Neural cell (in vitro differentiated cells): ENCODE data around the gene IGSF10. TPM values are rescaled to one million over a fixed set of nuclear protein-coding genes. Genes with fewer than 3 reads are reported as not detected.

Source experiments
- H2AFZ ChIP-seq: fragments of 200-600, 300-800 bp; sonication (generic), shearing (Covaris generic); 2 replicates; pipeline ENCODE4 v1.6.0; 2014; ENCODE audit warnings: low read depth, mild to moderate bottlenecking, antibody characterized with exemption, low read length, moderate library complexity
- H3F3A ChIP-seq: fragments of 200-600 bp; shearing (Covaris generic); 2 replicates; pipeline ENCODE4 v1.6.1; 2016; ENCODE audit warnings: mild to moderate bottlenecking, moderate library complexity, mixed read lengths, antibody characterized with exemption, low read length; ENCODE audit not compliant: insufficient read depth, poor library complexity, severe bottlenecking
- H3K27ac ChIP-seq: fragments of 200-600, 300-800 bp; sonication (generic), shearing (Covaris generic); 2 replicates; pipeline ENCODE4 v1.5.1; 2014; ENCODE audit warnings: mild to moderate bottlenecking, low read length, moderate library complexity
- H3K27me3 ChIP-seq: fragments of 300-800, 200-600 bp; sonication (generic), shearing (Covaris generic); 2 replicates; pipeline ENCODE4 v1.6.0; 2014; ENCODE audit warnings: mild to moderate bottlenecking, low read depth, low read length, moderate library complexity; ENCODE audit not compliant: insufficient read depth
- H3K36me3 ChIP-seq: fragments of 300-800, 200-600 bp; sonication (generic), shearing (Covaris generic); 2 replicates; pipeline ENCODE4 v1.5.1; 2014; ENCODE audit warnings: mild to moderate bottlenecking, antibody characterized with exemption, low read length, moderate library complexity; ENCODE audit not compliant: insufficient read depth
- H3K4me2 ChIP-seq: fragments of 300-800, 200-600 bp; sonication (generic), shearing (Covaris generic); 2 replicates; pipeline ENCODE4 v1.6.0; 2014; ENCODE audit warnings: mild to moderate bottlenecking, low read length
- H3K4me3 ChIP-seq: fragments of 300-800, 200-600 bp; sonication (generic), shearing (Covaris generic); 2 replicates; pipeline ENCODE4 v1.5.1; 2014; ENCODE audit warnings: mild to moderate bottlenecking, low read length, moderate library complexity
- H3K79me2 ChIP-seq: fragments of 200-600 bp; shearing (Covaris generic); replicated peaks from 2 replicates; pipeline ENCODE4 v1.6.0; 2014; ENCODE audit warnings: mild to moderate bottlenecking, low read length, moderate library complexity; ENCODE audit not compliant: insufficient read depth
- H3K9ac ChIP-seq: fragments of 300-800, 200-600 bp; sonication (generic), shearing (Covaris generic); 2 replicates; pipeline ENCODE4 v1.6.1; 2016; ENCODE audit warnings: mild to moderate bottlenecking, low read length, mixed read lengths
- H3K9me2 ChIP-seq: fragments of 200-600 bp; shearing (Covaris generic); 2 replicates; pipeline ENCODE4 v1.6.1; 2016; ENCODE audit warnings: mild to moderate bottlenecking, low read length, mixed read lengths; ENCODE audit not compliant: insufficient read depth
- H3K9me3 ChIP-seq: fragments of 200-600, 300-800 bp; sonication (generic), shearing (Covaris generic); 2 replicates; pipeline ENCODE4 v1.6.1; 2016; ENCODE audit warnings: mild to moderate bottlenecking, mixed run types, low read length, moderate library complexity, mixed read lengths
- H4K20me1 ChIP-seq: fragments of 200-600 bp; shearing (Covaris generic); 2 replicates; pipeline ENCODE4 v1.6.1; 2016; ENCODE audit warnings: mild to moderate bottlenecking, mixed run types; ENCODE audit not compliant: insufficient read depth
- CTCF ChIP-seq: fragments of 450-650 bp; IDR thresholded peaks from 2 replicates; pipeline ENCODE4 v1.5.1; 2014; ENCODE audit warnings: antibody characterized with exemption, mild to moderate bottlenecking, moderate library complexity; ENCODE audit not compliant: poor library complexity, severe bottlenecking
- EP300 ChIP-seq: fragments of 450-650 bp; conservative IDR thresholded peaks from 2 replicates; pipeline ENCODE4 v1.6.1; 2014; ENCODE audit warnings: antibody characterized with exemption, mild to moderate bottlenecking, moderate library complexity; ENCODE audit not compliant: poor library complexity, severe bottlenecking
- EZH2 ChIP-seq: fragments of 200-600, 300-800 bp; shearing (Covaris generic), sonication (generic); IDR thresholded peaks from 2 replicates; pipeline ENCODE4 v1.6.1; 2014; ENCODE audit warnings: antibody characterized with exemption, low read length, borderline replicate concordance, mild to moderate bottlenecking; ENCODE audit not compliant: insufficient read depth, poor library complexity, severe bottlenecking
- MXI1 ChIP-seq: fragments of 450-650 bp; conservative IDR thresholded peaks from 2 replicates; pipeline ENCODE4 v1.6.1; 2014; ENCODE audit warnings: antibody characterized with exemption, mild to moderate bottlenecking; ENCODE audit not compliant: poor library complexity, severe bottlenecking
- POLR2AphosphoS5 ChIP-seq: IDR thresholded peaks from 2 replicates; pipeline ENCODE4 v1.6.1; 2012
- RAD21 ChIP-seq: fragments of 450-650 bp; conservative IDR thresholded peaks from 2 replicates; pipeline ENCODE4 v1.6.1; 2014; ENCODE audit warnings: antibody characterized with exemption, mild to moderate bottlenecking, moderate library complexity
- REST ChIP-seq: IDR thresholded peaks from 2 replicates; pipeline ENCODE4 v1.6.1; 2012; ENCODE audit warnings: borderline replicate concordance
- SMC3 ChIP-seq: fragments of 450-650 bp; conservative IDR thresholded peaks from 2 replicates; pipeline ENCODE4 v1.6.1; 2014; ENCODE audit warnings: antibody characterized with exemption, mild to moderate bottlenecking, moderate library complexity; ENCODE audit not compliant: poor library complexity
- TAF1 ChIP-seq: IDR thresholded peaks from 2 replicates; pipeline ENCODE4 v1.6.1; 2012; ENCODE audit warnings: low read depth
- polyA plus RNA-seq: library from polyadenylated mRNA; depleted of rRNA; stranded (reverse); fragments of >200 nt; gene quantifications from 2 replicates; pipeline ENCODE4 v1.2.3, GENCODE V29; 2014

Gene IGSF10
- polyA plus RNA-seq, 1 donor from 2014 or later: not detected

- Histone ChIP-seq H3K4me2 (no peak overlapping the region), H3K36me3 (peaks cover 3% of the 10 kb centered on the region), H3K27me3 (no peaks in the 10 kb centered on the region), H3K79me2 (no peaks in the 10 kb centered on the region), H3K4me3 (no peak overlapping the region), H3K9me3 (no peaks in the 10 kb centered on the region), H3K9ac (no peak overlapping the region), H3K9me2 (no peaks in the 10 kb centered on the region), H4K20me1 (no peaks in the 10 kb centered on the region), H3K27ac (no peak overlapping the region), H3F3A (no peaks in the 10 kb centered on the region), H2AFZ (no peak overlapping the region)
- TF ChIP-seq EP300: no peak
- TF ChIP-seq REST: no peak
- TF ChIP-seq EZH2: no peak
- no peak for TF ChIP-seq CTCF
- no peak for TF ChIP-seq MXI1
- TF ChIP-seq POLR2AphosphoS5: no peak
- TF ChIP-seq TAF1: no peak
- no peak for TF ChIP-seq RAD21
- TF ChIP-seq SMC3: no peak
These were observed 32.5 kb downstream of the IGSF10 start for GRCh38 chr3:151428386-151428785.

- no peak for TF ChIP-seq SMC3
- TF ChIP-seq REST: no peak
- no peak for TF ChIP-seq RAD21
- no peak for TF ChIP-seq CTCF
- no peak for TF ChIP-seq EZH2
- TF ChIP-seq EP300: no peak
- TF ChIP-seq MXI1: no peak
- TF ChIP-seq POLR2AphosphoS5: no peak
- TF ChIP-seq TAF1: no peak
- peaks cover 3% of the 10 kb centered on the region for H3K36me3 ChIP-seq
- H3K27ac ChIP-seq: no peak overlapping the region
- no peaks in the 10 kb centered on the region for H3K9me2 ChIP-seq
- H2AFZ ChIP-seq: no peak overlapping the region
- H4K20me1 ChIP-seq: no peaks in the 10 kb centered on the region
- H3K4me3 ChIP-seq: no peak overlapping the region
- H3K9ac ChIP-seq: no peak overlapping the region
- no peaks in the 10 kb centered on the region for H3K27me3 ChIP-seq
- no peak overlapping the region for H3K4me2 ChIP-seq
- no peaks in the 10 kb centered on the region for H3K79me2 ChIP-seq
- H3F3A ChIP-seq: no peaks in the 10 kb centered on the region
- no peaks in the 10 kb centered on the region for H3K9me3 ChIP-seq
These were observed 34.6 kb downstream of the IGSF10 start for GRCh38 chr3:151426341-151426657.
